ENCODE data around the gene SLX1B. TPM values are rescaled to one million over a fixed set of nuclear protein-coding genes. Genes with fewer than 3 reads are reported as not detected.
"Not testable (repeated sequence)": the region's sequence is repeated elsewhere in the genome, so short reads cannot be mapped to it uniquely, and the experiment has no call there.

SLX1B gene
- total RNA-seq, 2 donors from 2014 or later, result 55.2 to 55.5 TPM

DNA sequence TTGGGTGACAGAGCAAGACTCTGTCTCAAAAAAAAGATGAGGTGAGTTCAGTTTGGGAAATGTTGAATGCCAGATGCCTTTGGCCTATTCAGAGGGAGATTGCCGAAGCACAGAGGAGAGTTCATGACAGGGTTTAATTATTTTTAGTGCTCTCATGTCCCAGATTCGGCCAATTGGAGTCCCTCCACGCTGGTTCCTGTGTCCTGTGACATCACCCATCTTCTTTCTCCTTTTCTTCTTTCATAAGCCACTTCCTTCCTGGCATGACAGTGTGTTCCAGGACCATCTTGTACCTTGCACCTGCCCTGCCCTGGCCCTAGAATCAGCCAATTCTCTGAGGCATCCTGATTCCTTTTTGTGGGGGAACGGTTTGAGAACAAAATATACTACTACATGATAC, 17.7 kb downstream of the SLX1B start:
- not testable (repeated sequence) for H3K27ac ChIP-seq (ENCODE audit: low read depth, low read length); H3K36me3 ChIP-seq (ENCODE audit: control insufficient read depth, insufficient read depth, low read length); H3K4me3 Mint-ChIP-seq; H3K4me1 ChIP-seq (ENCODE audit: control insufficient read depth, insufficient read depth, low read length); H3K9ac ChIP-seq (ENCODE audit: extremely low read depth, low read length, poor library complexity, severe bottlenecking); H3K36me3 Mint-ChIP-seq (ENCODE audit: low read depth); H3K27ac Mint-ChIP-seq; H3K4me3 ChIP-seq (ENCODE audit: low read length); H3K9me3 ChIP-seq (ENCODE audit: control insufficient read depth, low read length); H3K9me3 Mint-ChIP-seq; H3K27me3 Mint-ChIP-seq (ENCODE audit: insufficient read depth); H3K4me1 Mint-ChIP-seq; DNase-seq; H3K27me3 ChIP-seq (ENCODE audit: control insufficient read depth, insufficient read depth, low read length, poor library complexity, severe bottlenecking)
- WGBS, 2 experiments (ENCODE audit: insufficient coverage in 1 of 2, insufficient read length in 1 of 2), result no CpG with 5 or more reads among the region's 4 CpGs

DNA sequence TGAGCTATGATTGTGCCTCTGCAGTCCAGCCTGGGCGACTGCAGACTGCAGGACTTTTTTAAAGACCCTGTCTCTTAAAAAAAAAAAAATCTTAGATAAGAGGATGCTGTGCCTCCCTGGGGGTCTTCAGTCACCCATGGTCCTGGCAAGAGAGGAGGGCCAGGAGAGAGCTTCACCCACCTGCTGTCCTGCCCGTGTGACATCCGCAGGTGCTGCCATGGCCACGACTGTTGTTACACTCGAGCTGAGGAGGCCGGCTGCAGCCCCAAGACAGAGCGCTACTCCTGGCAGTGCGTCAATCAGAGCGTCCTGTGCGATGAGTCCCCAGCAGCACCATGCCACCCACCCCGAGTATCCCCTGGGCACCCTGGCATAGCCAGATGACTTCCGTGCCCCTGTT, 27.9 kb downstream of the SLX1B start:
- WGBS, 2 experiments (ENCODE audit: insufficient coverage in 1 of 2, insufficient read length in 1 of 2), result 86% methylated on average over 3 of the region's 12 CpGs; no CpG with 5 or more reads in 1 of the 2 experiments
- not testable (repeated sequence) for H3K9me3 Mint-ChIP-seq; H3K27me3 Mint-ChIP-seq (ENCODE audit: insufficient read depth); H3K4me3 ChIP-seq (ENCODE audit: low read length); H3K4me1 ChIP-seq (ENCODE audit: control insufficient read depth, insufficient read depth, low read length); H3K9ac ChIP-seq (ENCODE audit: extremely low read depth, low read length, poor library complexity, severe bottlenecking); H3K27ac ChIP-seq (ENCODE audit: low read depth, low read length); H3K36me3 ChIP-seq (ENCODE audit: control insufficient read depth, insufficient read depth, low read length); H3K27me3 ChIP-seq (ENCODE audit: control insufficient read depth, insufficient read depth, low read length, poor library complexity, severe bottlenecking); H3K9me3 ChIP-seq (ENCODE audit: control insufficient read depth, low read length); H3K27ac Mint-ChIP-seq; H3K36me3 Mint-ChIP-seq (ENCODE audit: low read depth); H3K4me3 Mint-ChIP-seq; H3K4me1 Mint-ChIP-seq; DNase-seq

DNA sequence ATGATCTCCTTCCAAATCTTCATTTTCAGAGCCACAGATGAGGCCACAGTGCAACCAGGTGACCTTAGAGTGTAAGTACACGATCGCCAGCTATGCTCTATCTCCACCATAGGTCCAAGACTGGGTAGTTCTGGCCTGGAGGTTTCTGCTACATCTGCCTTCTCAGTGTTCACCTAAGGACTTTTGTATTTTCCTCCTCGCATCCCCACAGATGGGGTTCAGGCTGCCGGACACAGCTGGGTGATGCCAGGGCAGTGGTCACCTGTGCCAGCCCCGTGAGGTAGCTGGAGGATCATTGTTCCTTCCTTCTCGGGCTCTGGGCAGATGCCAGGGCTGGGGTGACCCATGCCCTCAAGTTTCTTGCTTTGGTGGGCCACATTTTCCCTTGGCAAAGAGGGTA, 52.0 kb downstream of the SLX1B start, which contains the start of gene NPIPB12:
Gene NPIPB12, minus strand, starts transcription at position 101 of the 400 bp plus-strand sequence.
- WGBS, 2 experiments (ENCODE audit: insufficient coverage in 1 of 2, insufficient read length in 1 of 2), result 100% methylated on average over 2 of the region's 6 CpGs; no CpG with 5 or more reads in 1 of the 2 experiments
- H3K9me3 Mint-ChIP-seq; H3K4me3 Mint-ChIP-seq; H3K27ac Mint-ChIP-seq; H3K9me3 ChIP-seq (ENCODE audit: control insufficient read depth, low read length); H3K4me3 ChIP-seq (ENCODE audit: low read length); H3K36me3 Mint-ChIP-seq (ENCODE audit: low read depth); H3K27ac ChIP-seq (ENCODE audit: low read depth, low read length); H3K4me1 ChIP-seq (ENCODE audit: control insufficient read depth, insufficient read depth, low read length); H3K4me1 Mint-ChIP-seq; H3K9ac ChIP-seq (ENCODE audit: extremely low read depth, low read length, poor library complexity, severe bottlenecking); H3K36me3 ChIP-seq (ENCODE audit: control insufficient read depth, insufficient read depth, low read length); H3K27me3 ChIP-seq (ENCODE audit: control insufficient read depth, insufficient read depth, low read length, poor library complexity, severe bottlenecking); H3K27me3 Mint-ChIP-seq (ENCODE audit: insufficient read depth); DNase-seq: not testable (repeated sequence)

Other genes starting within 250 kb of the SLX1B start
- gene NPIPB11, start 47.8 kb upstream of the SLX1B start, total RNA-seq, result 1 to 10 TPM; 1.5 to 3.6 TPM
- gene BOLA2, start 182 bp upstream of the SLX1B start, total RNA-seq, result 10 to 100 TPM in 1 of 2 donors, 1 to 10 TPM in 1; 9.5 to 11.0 TPM
- 1 to 10 TPM; 2.1 to 4.0 TPM for gene SULT1A4, start 5.4 kb downstream of the SLX1B start, total RNA-seq
- gene NPIPB12, start 51.9 kb downstream of the SLX1B start, total RNA-seq, result 10 to 100 TPM; 82.1 to 94.7 TPM
- gene SPN, start 208.7 kb downstream of the SLX1B start, total RNA-seq, result under 1 TPM in 1 of 2 donors, not detected in 1; 0.86 TPM
- 100 to 1,000 TPM in 1 of 2 donors, 10 to 100 TPM in 1; 92.3 to 109 TPM for gene QPRT, start 224.6 kb downstream of the SLX1B start, total RNA-seq